SU-DHL-6 (cell line): Measurements from ENCODE around the gene STRBP.

Experiments used
- CTCF ChIP-seq: fragments of 200-600 bp; sonication (generic); IDR thresholded peaks from one replicate; pipeline ENCODE4 v1.5.1; 2017; ENCODE audit warnings: antibody characterized with exemption, mild to moderate bottlenecking, low read length, moderate library complexity; ENCODE audit not compliant: insufficient read depth, poor library complexity, severe bottlenecking
- EZH2phosphoT487 ChIP-seq: fragments of 200-600 bp; sonication (generic), shearing (Covaris generic); conservative IDR thresholded peaks from 2 replicates; pipeline ENCODE4 v1.6.1; 2018; ENCODE audit warnings: mild to moderate bottlenecking, antibody characterized with exemption, low read length, moderate library complexity, mixed read lengths

GRCh38 chr9:123093141-123093540 is 175.2 kb downstream of the STRBP start:
- TF ChIP-seq CTCF, result no peak
- TF ChIP-seq EZH2phosphoT487, result no peak
